Measurements from ENCODE around the gene FBN1. TPM values are rescaled to one million over a fixed set of nuclear protein-coding genes. Genes with fewer than 3 reads are reported as not detected.

Gene FBN1
- total and polyA plus RNA-seq, 4 experiments from 2014 or later: 0.20 to 0.22 TPM; not detected in 2

- no peak overlapping the region for H3K27ac ChIP-seq (ENCODE audit: low read depth, low read length)
- no peaks in the 10 kb centered on the region for H3K36me3 Mint-ChIP-seq
- POLR2A ChIA-PET (ENCODE audit: partially characterized antibody): no interaction called here
- H3K27me3 Mint-ChIP-seq: no peaks in the 10 kb centered on the region
- no peak overlapping the region for H3K27ac Mint-ChIP-seq
- no peaks in the 10 kb centered on the region for H3K9me3 Mint-ChIP-seq
- no peaks in the 10 kb centered on the region for H3K4me1 Mint-ChIP-seq
- DNase-seq: no peak
- no peaks in the 10 kb centered on the region for H3K4me1 ChIP-seq (ENCODE audit: insufficient read depth, low read length)
- H3K27me3 ChIP-seq (ENCODE audit: insufficient read depth, low read length): no peaks in the 10 kb centered on the region
- H3K36me3 ChIP-seq (ENCODE audit: insufficient read depth, low read length): no peaks in the 10 kb centered on the region
- CTCF ChIA-PET (ENCODE audit: partially characterized antibody): no interaction called here
- intact Hi-C loops (cut with micrococcal nuclease): no loop called here
- no peaks in the 10 kb centered on the region for H3K9me3 ChIP-seq (ENCODE audit: control insufficient read depth in 1 of 2, low read length in 2 of 2)
- no peak overlapping the region for H3K4me3 ChIP-seq (ENCODE audit: low read length in 2 of 2)
- H3K4me3 Mint-ChIP-seq: no peak overlapping the region
Observed at GRCh38 chr15:48667701-48668100, 22.2 kb upstream of the FBN1 start.

GRCh38 chr15:48664436-48664835, 18.9 kb upstream of the FBN1 start:
- no peak overlapping the region for H3K4me3 Mint-ChIP-seq
- H3K27me3 ChIP-seq (ENCODE audit: insufficient read depth, low read length): no peaks in the 10 kb centered on the region
- peaks cover 0 to 3% of the 10 kb centered on the region in 2 donors for H3K27me3 Mint-ChIP-seq
- CTCF ChIA-PET (ENCODE audit: partially characterized antibody): no interaction called here
- no peaks in the 10 kb centered on the region for H3K36me3 Mint-ChIP-seq
- H3K9me3 ChIP-seq (ENCODE audit: control insufficient read depth in 1 of 2, low read length in 2 of 2): no peaks in the 10 kb centered on the region
- intact Hi-C loops (cut with micrococcal nuclease): no loop called here
- POLR2A ChIA-PET (ENCODE audit: partially characterized antibody): no interaction called here
- peaks cover 0 to 2% (median 0%) of the 10 kb centered on the region in 8 donors for H3K9me3 Mint-ChIP-seq
- H3K27ac ChIP-seq (ENCODE audit: low read depth, low read length): no peak overlapping the region
- no peak overlapping the region for H3K27ac Mint-ChIP-seq
- no peak overlapping the region for H3K4me3 ChIP-seq (ENCODE audit: low read length in 2 of 2)
- H3K36me3 ChIP-seq (ENCODE audit: insufficient read depth, low read length): no peaks in the 10 kb centered on the region
- no peaks in the 10 kb centered on the region for H3K4me1 ChIP-seq (ENCODE audit: insufficient read depth, low read length)
- no peak for DNase-seq
- no peaks in the 10 kb centered on the region for H3K4me1 Mint-ChIP-seq

GRCh38 chr15:48657950-48658591, 12.6 kb upstream of the FBN1 start:
- ChIA-PET POLR2A (ENCODE audit: partially characterized antibody) (no interaction called here), CTCF (ENCODE audit: partially characterized antibody) (no interaction called here)
- Mint-ChIP-seq H3K4me1 (no peaks in the 10 kb centered on the region), H3K27me3 (peaks cover 1 to 3% of the 10 kb centered on the region in 2 donors), H3K4me3 (no peak overlapping the region), H3K36me3 (no peaks in the 10 kb centered on the region), H3K9me3 (peaks cover 0 to 3% (median 0%) of the 10 kb centered on the region in 8 donors), H3K27ac (peak overlapping the region in 1 of 7 donors; percentile 14)
- Histone ChIP-seq H3K36me3 (ENCODE audit: insufficient read depth, low read length) (no peaks in the 10 kb centered on the region), H3K9me3 (ENCODE audit: control insufficient read depth in 1 of 2, low read length in 2 of 2) (no peaks in the 10 kb centered on the region), H3K4me1 (ENCODE audit: insufficient read depth, low read length) (no peaks in the 10 kb centered on the region), H3K4me3 (ENCODE audit: low read length in 2 of 2) (no peak overlapping the region), H3K27ac (ENCODE audit: low read depth, low read length) (no peak overlapping the region), H3K27me3 (ENCODE audit: insufficient read depth, low read length) (no peaks in the 10 kb centered on the region)
- no peak for DNase-seq
- intact Hi-C loops (cut with micrococcal nuclease): no loop called here

- intact Hi-C loops (cut with micrococcal nuclease): no loop called here
Observed at GRCh38 chr15:48654801-48655200, 9.3 kb upstream of the FBN1 start.

DNA sequence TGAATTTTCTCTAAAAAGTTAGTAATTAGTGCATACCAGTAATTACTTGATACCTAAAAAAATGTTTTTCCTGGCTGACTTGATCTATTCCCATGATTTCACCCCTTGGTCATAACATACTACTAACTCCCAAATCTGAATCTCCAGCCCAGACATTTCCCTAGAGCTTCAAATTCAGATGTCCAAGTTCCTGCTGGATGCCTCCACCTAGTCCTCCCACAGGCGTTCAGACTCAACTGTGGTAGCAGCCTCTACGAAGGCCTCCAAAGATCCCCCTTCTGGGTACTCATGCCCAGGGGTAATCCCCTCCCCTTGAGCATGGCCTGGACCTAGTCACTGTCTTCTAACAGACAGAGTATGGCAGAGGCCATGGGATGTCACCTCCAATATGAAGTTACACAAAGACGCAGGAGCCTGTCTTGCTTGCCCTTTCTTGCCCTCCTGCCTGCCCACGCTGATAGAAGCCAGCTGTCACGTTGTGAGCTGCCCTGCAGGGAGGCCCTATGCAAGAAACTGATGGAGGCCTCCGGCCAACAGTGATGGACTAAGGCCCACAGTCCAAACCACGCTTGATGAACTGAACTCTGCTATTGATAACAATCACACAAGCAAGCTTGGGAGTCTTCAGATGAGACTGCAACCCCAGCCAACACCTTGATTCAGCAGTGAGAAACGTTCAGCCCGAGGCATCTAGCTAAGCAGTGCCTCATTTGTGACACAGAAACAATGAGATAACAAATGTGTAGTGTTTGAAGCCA, 8.6 kb upstream of the FBN1 start:
- H3K27me3 Mint-ChIP-seq: peaks cover 0 to 4% of the 10 kb centered on the region in 2 donors
- intact Hi-C loops (cut with micrococcal nuclease): no loop called here

More at GRCh38 chr15:48654801-48655200, 9.3 kb upstream of the FBN1 start:
- CTCF ChIA-PET (ENCODE audit: partially characterized antibody): no interaction called here
- Mint-ChIP-seq H3K36me3 (no peaks in the 10 kb centered on the region), H3K27me3 (peaks cover 0 to 2% of the 10 kb centered on the region in 2 donors), H3K9me3 (peaks cover 0 to 1% (median 0%) of the 10 kb centered on the region in 8 donors), H3K27ac (no peak overlapping the region), H3K4me3 (no peak overlapping the region), H3K4me1 (no peaks in the 10 kb centered on the region)
- Histone ChIP-seq H3K4me1 (ENCODE audit: insufficient read depth, low read length) (no peaks in the 10 kb centered on the region), H3K36me3 (ENCODE audit: insufficient read depth, low read length) (no peaks in the 10 kb centered on the region), H3K27me3 (ENCODE audit: insufficient read depth, low read length) (no peaks in the 10 kb centered on the region), H3K4me3 (ENCODE audit: low read length in 2 of 2) (no peak overlapping the region), H3K27ac (ENCODE audit: low read depth, low read length) (no peak overlapping the region), H3K9me3 (ENCODE audit: control insufficient read depth in 1 of 2, low read length in 2 of 2) (no peaks in the 10 kb centered on the region)
- POLR2A ChIA-PET (ENCODE audit: partially characterized antibody): no interaction called here
- DNase-seq: no peak

DNA sequence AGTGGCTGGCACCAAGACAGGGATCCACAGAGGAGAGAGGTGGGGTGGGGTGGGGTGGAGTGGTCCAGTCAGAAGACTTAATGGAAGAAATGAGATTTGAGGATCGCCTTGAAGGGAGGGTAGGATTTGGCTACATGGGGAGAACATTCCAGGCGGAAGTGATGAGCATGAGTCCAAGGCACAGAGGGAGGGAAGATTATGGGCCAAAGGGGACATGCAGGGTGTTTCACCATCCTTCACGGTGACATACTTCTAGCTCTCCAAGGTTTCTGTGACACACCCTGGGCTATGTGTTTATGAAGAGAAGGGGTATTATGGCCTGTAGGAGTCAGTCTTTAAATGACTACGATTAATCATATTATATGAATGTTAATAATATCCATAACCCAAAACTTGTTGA, 7.7 kb upstream of the FBN1 start:
- no peaks in the 10 kb centered on the region for H3K36me3 ChIP-seq (ENCODE audit: insufficient read depth, low read length)
- no peaks in the 10 kb centered on the region for H3K9me3 ChIP-seq (ENCODE audit: control insufficient read depth in 1 of 2, low read length in 2 of 2)
- H3K27ac Mint-ChIP-seq: no peak overlapping the region
- DNase-seq: no peak
- no peaks in the 10 kb centered on the region for H3K4me1 ChIP-seq (ENCODE audit: insufficient read depth, low read length)
- intact Hi-C loops (cut with micrococcal nuclease): no loop called here
- H3K27me3 ChIP-seq (ENCODE audit: insufficient read depth, low read length): no peaks in the 10 kb centered on the region
- CTCF ChIA-PET (ENCODE audit: partially characterized antibody): no interaction called here
- no peaks in the 10 kb centered on the region for H3K4me1 Mint-ChIP-seq
- no peaks in the 10 kb centered on the region for H3K36me3 Mint-ChIP-seq
- H3K4me3 ChIP-seq (ENCODE audit: low read length in 2 of 2): no peak overlapping the region
- peaks cover 1 to 5% of the 10 kb centered on the region in 2 donors for H3K27me3 Mint-ChIP-seq
- H3K4me3 Mint-ChIP-seq: no peak overlapping the region
- H3K27ac ChIP-seq (ENCODE audit: low read depth, low read length): no peak overlapping the region
- POLR2A ChIA-PET (ENCODE audit: partially characterized antibody): no interaction called here
- H3K9me3 Mint-ChIP-seq: peaks cover 0 to 2% (median 0%) of the 10 kb centered on the region in 8 donors

More for the DNA sequence above, 8.6 kb upstream of the FBN1 start:
- POLR2A ChIA-PET (ENCODE audit: partially characterized antibody): no interaction called here
- Histone ChIP-seq H3K9me3 (ENCODE audit: control insufficient read depth in 1 of 2, low read length in 2 of 2) (no peaks in the 10 kb centered on the region), H3K27me3 (ENCODE audit: insufficient read depth, low read length) (no peaks in the 10 kb centered on the region), H3K36me3 (ENCODE audit: insufficient read depth, low read length) (no peaks in the 10 kb centered on the region), H3K27ac (ENCODE audit: low read depth, low read length) (no peak overlapping the region), H3K4me1 (ENCODE audit: insufficient read depth, low read length) (no peaks in the 10 kb centered on the region), H3K4me3 (ENCODE audit: low read length in 2 of 2) (no peak overlapping the region)
- H3K4me3 Mint-ChIP-seq: no peak overlapping the region
- no peaks in the 10 kb centered on the region for H3K4me1 Mint-ChIP-seq
- no peak for DNase-seq
- no peaks in the 10 kb centered on the region for H3K36me3 Mint-ChIP-seq
- H3K9me3 Mint-ChIP-seq: peaks cover 0 to 1% (median 0%) of the 10 kb centered on the region in 8 donors
- no peak overlapping the region for H3K27ac Mint-ChIP-seq
- CTCF ChIA-PET (ENCODE audit: partially characterized antibody): no interaction called here

GRCh38 chr15:48652510-48653076, 7.1 kb upstream of the FBN1 start:
- DNase-seq: no peak
- Histone ChIP-seq H3K4me3 (ENCODE audit: low read length in 2 of 2) (no peak overlapping the region), H3K27me3 (ENCODE audit: insufficient read depth, low read length) (no peaks in the 10 kb centered on the region), H3K4me1 (ENCODE audit: insufficient read depth, low read length) (no peaks in the 10 kb centered on the region), H3K27ac (ENCODE audit: low read depth, low read length) (no peak overlapping the region), H3K36me3 (ENCODE audit: insufficient read depth, low read length) (no peaks in the 10 kb centered on the region), H3K9me3 (ENCODE audit: control insufficient read depth in 1 of 2, low read length in 2 of 2) (no peaks in the 10 kb centered on the region)
- intact Hi-C loops (cut with micrococcal nuclease): no loop called here
- Mint-ChIP-seq H3K4me3 (no peak overlapping the region), H3K27ac (no peak overlapping the region), H3K4me1 (no peaks in the 10 kb centered on the region), H3K27me3 (peaks cover 2 to 6% of the 10 kb centered on the region in 2 donors), H3K36me3 (no peaks in the 10 kb centered on the region), H3K9me3 (peaks cover 0 to 3% (median 0%) of the 10 kb centered on the region in 8 donors)
- ChIA-PET CTCF (ENCODE audit: partially characterized antibody) (no interaction called here), POLR2A (ENCODE audit: partially characterized antibody) (no interaction called here)

Measured in CD4-positive, alpha-beta memory T cell (primary cell).